ENCODE measurements around the gene SP1.
"Not testable (repeated sequence)": the region's sequence is repeated elsewhere in the genome, so short reads cannot be mapped to it uniquely, and the experiment has no call there.

SP1 gene

DNA sequence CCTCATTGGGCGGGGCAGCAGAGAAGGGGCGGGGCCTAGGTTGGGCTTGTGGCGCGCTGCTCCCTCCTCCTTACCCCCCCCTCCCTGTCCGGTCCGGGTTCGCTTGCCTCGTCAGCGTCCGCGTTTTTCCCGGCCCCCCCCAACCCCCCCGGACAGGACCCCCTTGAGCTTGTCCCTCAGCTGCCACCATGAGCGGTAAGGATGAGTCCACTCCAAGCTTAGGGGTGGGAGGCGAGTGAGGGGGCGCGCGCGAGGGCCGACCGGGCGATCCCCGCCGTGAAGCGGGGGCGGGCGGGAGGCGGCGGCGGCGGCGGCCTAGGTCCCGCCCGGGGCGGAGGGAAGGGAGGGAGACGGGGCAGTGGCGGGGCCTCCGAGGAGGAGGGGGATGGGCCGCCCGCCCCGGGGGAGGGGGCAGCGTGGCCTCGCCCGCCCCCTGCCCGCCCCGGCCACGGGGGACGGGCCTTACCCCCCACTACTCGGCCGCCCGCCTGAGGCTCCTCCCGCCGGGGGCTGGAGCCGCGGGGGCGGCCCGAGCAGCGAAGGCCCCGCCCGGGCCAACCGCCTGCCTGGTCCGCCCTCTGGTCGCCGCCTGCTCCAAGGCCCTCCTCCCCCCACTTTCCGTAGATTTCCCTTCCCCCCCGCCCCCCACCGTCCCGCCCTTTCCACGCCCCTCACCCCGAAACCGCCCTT lies at the start of gene SP1:
Gene SP1 (plus strand): TSS at position 73 of the 690 bp plus-strand sequence. CDS start 116 bp downstream, at position 189.
- peak; percentile 57 for DNase-seq (ENCODE audit: insufficient read length, low spot score)
- no peak for FAIRE-seq

DNA sequence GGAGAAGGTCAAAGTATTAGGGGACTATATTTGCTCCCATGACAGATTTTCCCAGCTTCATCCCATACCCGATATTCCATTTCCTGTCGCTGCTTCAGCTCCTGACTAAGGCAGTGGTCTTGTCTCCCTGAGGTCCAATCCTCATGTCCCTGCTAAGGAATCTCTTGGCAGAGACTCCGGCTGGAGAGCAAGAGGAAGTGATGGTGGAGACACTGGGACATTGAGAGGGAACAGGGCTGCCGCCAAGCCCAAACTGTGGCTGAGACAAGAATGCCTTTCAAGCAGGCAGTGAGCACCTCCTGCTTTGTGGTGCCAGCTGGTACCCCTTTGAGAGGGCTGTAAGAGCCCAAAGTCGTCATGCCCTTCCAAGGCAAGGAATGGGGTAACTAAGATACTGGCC lies 49.3 kb upstream of the SP1 start:
- no peak for FAIRE-seq
- DNase-seq (ENCODE audit: insufficient read length, low spot score) = no peak

- FAIRE-seq; DNase-seq (ENCODE audit: insufficient read length, low spot score): not testable (repeated sequence)
Observed at GRCh38 chr12:53332339-53332738, 47.6 kb upstream of the SP1 start.

DNA sequence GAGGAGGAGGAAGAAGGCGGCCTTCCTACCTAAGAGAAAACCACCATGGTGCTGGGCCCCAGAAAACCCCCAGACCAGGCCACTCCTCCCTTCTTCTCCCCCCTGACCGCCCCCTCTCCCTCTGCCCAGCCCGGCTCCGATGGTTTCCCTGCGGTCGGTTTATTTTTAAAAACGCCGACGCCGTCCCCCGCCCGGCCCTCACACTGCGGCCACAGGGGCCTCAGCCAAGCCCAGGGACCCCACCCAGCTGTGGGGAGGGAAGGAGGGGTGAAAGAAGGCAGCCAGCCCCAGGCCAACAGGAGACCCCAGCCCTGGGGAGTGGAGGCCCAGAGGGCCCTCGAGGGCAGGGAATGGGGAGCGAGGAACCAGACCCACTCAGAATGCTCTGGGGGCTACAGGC lies 47.2 kb upstream of the SP1 start:
- DNase-seq (ENCODE audit: insufficient read length, low spot score) = no peak
- no peak for FAIRE-seq

- FAIRE-seq (no peak), DNase-seq (ENCODE audit: insufficient read length, low spot score) (no peak)
Observed at GRCh38 chr12:53333289-53333688, 46.7 kb upstream of the SP1 start.

- FAIRE-seq (no peak), DNase-seq (ENCODE audit: insufficient read length, low spot score) (no peak)
Observed at GRCh38 chr12:53333845-53334244, 46.1 kb upstream of the SP1 start.

DNA sequence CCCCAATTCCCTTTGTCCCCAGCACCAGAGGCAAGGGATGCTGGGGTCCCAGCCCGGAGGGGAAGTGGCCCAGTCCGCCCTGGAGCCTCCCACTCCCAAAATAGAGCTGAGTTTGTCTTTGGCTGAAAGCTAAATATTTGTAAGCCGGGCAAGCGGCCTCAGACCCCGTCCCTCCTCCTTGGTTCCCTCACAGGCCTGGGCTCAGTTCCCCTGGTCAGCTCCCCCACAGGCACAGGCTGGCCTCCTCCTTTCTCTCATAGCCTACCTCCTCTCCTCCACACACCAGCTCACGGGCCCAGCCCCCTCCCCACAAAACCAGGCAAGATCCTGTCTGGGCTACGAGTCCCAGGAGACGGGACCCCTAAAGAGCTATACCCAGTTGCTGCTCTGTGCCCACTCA lies 45.2 kb upstream of the SP1 start:
- FAIRE-seq (no peak), DNase-seq (ENCODE audit: insufficient read length, low spot score) (no peak)

DNA sequence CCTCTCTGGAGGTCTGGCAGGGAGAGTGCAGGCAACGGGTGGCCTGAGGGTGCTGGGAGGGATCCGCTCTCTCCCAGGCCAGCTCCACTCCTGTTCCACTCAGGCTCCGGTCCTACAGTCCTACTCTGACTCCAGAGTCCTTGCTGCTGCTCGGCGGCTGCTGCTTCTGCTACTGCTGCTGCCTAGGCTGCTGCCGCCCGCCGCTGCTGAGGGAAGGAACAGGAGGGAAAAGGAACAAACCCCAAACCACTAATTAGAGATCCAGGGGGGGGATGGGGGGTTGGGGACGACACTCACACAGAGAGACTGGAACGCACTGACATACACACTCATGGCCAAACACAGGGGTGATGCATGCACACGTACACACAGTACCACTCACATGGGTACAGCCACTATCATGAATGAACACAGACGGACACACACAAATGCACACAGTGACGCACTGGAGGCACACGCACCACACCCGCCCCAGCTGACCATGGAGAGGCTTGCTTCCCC lies 43.7 kb upstream of the SP1 start, which contains the start of gene SP7:
Gene SP7 (minus strand): TSS at position 174 of the 501 bp plus-strand sequence. CDS start 708 bp downstream, outside the sequence.
- FAIRE-seq (no peak), DNase-seq (ENCODE audit: insufficient read length, low spot score) (no peak)

DNA sequence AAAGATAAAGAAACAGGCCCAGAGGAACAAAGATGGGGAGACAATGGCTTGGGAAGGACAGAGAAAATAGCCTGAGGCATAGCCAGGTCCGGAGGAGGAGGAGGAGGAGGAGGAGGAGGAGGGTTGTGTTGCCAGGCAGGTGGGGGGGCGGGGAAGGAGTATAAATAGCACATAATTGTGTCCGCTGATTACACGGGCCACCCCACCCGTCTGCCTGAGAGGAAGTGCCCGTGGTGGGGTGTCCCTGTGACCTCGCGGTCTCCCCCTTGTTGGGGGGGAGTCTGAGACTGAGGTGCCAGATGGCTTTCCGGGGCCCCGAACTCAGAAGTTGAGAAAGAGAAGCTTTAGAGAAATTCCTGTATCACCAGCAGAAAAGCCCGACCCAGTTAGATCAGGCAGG lies 42.0 kb upstream of the SP1 start:
- FAIRE-seq (no peak), DNase-seq (ENCODE audit: insufficient read length, low spot score) (no peak)

DNA sequence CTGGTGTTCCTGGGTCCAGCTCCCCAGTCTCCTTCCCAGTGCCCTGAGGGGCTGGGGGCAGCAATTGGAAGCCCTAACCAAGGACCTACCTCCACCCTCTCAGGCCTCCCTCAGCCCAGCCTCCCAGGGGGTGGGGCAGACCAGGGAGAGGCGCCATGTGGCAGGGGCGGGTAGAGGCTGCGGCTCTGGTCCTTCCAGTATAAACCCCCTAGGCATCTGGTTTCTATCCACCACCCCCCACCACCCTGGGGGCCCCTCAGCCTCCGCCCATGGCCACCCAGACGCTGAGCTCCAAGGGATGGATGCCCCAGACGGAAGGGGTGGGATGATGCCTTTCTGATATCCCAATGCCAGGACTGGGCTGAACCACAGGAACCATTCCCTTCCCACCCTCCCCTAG lies 41.1 kb upstream of the SP1 start:
- no peak for FAIRE-seq
- DNase-seq (ENCODE audit: insufficient read length, low spot score) = no peak

GRCh38 chr12:53340398-53340797 lies 39.6 kb upstream of the SP1 start:
- no peak for FAIRE-seq

GRCh38 chr12:53343449-53343848 lies 36.5 kb upstream of the SP1 start:
- DNase-seq (ENCODE audit: insufficient read length, low spot score) (no peak), FAIRE-seq (no peak)

More at GRCh38 chr12:53340398-53340797, 39.6 kb upstream of the SP1 start:
- DNase-seq (ENCODE audit: insufficient read length, low spot score) = no peak

DNA sequence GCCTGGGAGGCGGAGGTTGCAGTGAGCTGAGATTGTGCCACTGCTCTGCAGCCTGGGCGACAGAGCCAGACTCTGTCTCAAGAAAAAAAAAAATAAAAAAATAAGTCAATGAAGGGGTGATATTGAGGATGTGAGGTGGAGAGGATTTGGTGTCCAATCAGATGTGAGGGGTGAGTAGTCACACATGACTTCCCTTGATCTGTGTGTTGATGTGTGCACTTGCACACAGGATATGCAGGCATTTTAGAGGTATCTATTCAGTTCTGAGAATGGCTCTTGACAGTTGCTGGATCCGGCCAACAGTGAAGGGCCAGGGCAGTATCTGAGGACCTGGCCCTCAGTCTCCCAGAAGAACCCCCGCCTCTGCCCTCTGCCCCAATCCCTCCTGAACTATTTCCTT lies 36.0 kb upstream of the SP1 start:
- FAIRE-seq (no peak), DNase-seq (ENCODE audit: insufficient read length, low spot score) (no peak)

GRCh38 chr12:53344487-53344823 lies 35.5 kb upstream of the SP1 start:
- FAIRE-seq (no peak), DNase-seq (ENCODE audit: insufficient read length, low spot score) (no peak)

DNA sequence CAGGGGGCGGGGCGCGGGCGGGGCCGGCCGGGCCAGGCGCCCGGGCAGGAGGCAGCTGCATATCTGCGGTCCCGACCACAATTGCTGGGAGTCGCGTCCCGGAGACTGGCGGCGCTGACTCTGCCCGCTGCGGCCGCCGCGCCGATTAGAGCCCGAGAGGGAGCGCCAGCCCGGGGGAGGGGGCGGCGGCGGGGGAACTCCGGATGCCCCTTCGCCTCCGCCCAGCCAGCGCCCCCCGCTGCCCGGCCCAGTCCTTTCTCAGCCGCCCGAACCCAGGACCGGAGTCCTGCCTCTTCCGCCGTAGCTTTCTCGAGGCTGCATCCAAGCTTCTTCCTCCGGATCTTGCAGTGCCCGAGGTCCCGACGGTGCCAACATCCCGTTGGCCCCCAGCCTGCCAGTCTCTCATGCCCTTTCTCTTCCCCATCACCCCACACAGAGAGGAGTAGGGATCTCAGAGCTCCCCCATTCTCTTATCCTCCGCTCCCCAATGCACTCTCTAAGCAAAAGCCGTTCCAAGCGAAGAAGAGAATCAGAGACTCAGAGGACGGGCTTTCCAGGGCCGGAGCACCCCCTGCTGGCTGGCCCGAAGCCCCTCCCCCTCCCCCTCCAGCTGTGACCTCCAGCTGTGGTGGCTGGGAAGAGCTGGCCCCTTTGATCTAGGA lies 35.0 kb upstream of the SP1 start:
- FAIRE-seq (peak; percentile 59), DNase-seq (ENCODE audit: insufficient read length, low spot score) (peak; percentile 85)

DNA sequence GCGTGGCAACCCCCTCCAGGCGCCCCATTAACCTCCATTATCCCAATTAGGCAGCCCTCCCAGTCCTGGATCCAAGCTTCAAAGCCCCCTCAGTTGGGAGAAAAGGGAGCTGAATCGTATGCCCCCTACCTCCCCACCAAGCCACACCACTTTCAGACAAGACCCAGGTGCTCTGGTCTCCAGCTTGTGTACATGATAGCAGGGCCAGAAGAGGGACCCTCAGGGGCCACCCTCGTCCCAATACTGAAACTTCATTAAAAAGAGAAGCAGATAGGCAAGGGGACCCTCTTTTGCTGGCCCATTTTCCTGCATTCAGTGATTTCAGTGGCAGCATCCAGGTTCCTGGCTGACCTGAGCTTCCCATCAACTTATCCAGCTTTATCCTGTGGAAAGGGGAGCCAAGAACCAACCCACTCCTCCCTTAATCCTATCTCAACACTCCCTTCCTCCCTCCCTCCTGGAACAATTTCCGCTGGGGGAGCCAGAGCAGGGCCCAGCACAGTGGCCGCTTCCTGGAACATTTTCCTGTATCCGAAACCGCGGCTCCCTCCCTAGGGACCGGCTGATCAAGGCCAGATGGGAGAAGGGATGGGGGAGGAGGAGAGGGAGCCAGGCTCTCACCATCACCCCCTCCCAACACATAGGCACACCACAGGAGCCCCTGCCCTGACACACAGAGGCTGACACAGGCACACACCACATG lies 34.3 kb upstream of the SP1 start:
- DNase-seq (ENCODE audit: insufficient read length, low spot score) = no peak
- FAIRE-seq = no peak

GRCh38 chr12:53346491-53346890 lies 33.5 kb upstream of the SP1 start:
- FAIRE-seq = no peak
- DNase-seq (ENCODE audit: insufficient read length, low spot score) = no peak

- FAIRE-seq (no peak), DNase-seq (ENCODE audit: insufficient read length, low spot score) (no peak)
Observed at GRCh38 chr12:53347905-53348304, 32.1 kb upstream of the SP1 start.

DNA sequence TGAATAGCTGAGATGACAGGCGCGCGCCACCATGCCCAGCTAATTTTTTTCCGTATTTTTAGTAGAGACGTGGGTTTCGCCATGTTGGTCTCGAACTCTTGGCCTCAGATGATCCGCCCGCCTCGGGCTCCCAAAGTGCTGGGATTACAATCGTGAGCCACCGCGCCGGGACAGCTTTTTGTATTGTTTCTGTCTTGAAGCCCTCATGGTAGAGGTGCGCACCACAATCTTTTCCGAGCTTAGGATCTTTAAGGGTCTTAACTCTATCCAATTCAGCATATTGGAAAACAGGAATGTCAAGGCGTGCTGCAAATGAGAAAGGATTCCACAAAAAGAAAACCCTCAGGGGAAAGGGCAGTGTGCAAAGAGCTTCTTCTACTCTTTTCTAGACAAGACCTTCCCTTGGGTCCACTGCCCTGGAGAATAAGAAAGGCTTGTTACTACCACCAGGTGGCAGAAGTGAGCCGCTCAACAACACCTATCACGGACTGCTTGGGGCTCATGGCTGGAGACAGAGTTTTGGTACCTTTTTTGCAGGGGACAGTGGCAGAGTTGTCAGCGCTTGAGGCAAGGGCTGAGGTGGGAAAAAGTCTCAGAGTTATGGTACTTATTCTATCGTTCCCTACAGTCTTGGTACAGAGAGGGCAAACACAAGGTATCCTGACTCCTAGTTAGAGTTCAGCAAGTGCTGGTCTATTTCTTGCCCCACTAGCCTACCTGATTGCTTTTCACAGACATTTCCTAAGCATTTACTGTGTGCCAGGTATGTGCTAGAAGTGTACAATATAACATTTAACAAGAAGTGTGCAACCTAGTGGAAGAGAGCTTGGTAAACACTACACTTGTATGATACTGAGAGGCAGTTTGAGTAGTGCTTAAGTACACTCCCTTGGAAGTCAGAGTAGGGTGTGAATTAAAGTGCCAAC lies 27.4 kb upstream of the SP1 start:
- peak; percentile 75 for DNase-seq (ENCODE audit: insufficient read length, low spot score)
- FAIRE-seq = peak; percentile 93

GRCh38 chr12:53353257-53353655 lies 26.7 kb upstream of the SP1 start:
- no peak for FAIRE-seq

GRCh38 chr12:53355121-53355520 lies 24.9 kb upstream of the SP1 start:
- DNase-seq (ENCODE audit: insufficient read length, low spot score) (no peak), FAIRE-seq (no peak)

More at GRCh38 chr12:53353257-53353655, 26.7 kb upstream of the SP1 start:
- no peak for DNase-seq (ENCODE audit: insufficient read length, low spot score)

Measured in GM19239 (cell line).